OCI-LY3 (cell line): Measurements from ENCODE around the gene FAM180B.

ENCODE experiments used
- H2AFZ ChIP-seq: fragments of 200-600, 300-600 bp; shearing (Covaris generic); 2 replicates; pipeline ENCODE4 v1.6.0; 2014; ENCODE audit warnings: antibody characterized with exemption, low read depth, low read length
- H3K27ac ChIP-seq: fragments of 200-600, 300-600 bp; sonication (generic); 2 replicates; pipeline ENCODE4 v1.5.1; 2014; ENCODE audit warnings: mild to moderate bottlenecking, low read length, moderate library complexity, mixed read lengths
- H3K27me3 ChIP-seq: fragments of 200-600, 300-600 bp; sonication (generic); 2 replicates; pipeline ENCODE4 v1.6.1; 2014; ENCODE audit warnings: low read depth, low read length, mixed read lengths
- H3K36me3 ChIP-seq: fragments of 200-600, 300-600 bp; sonication (generic); replicated peaks from 2 replicates; pipeline ENCODE3; 2014; ENCODE audit warnings: low read depth, low read length, mixed read lengths
- H3K4me1 ChIP-seq: fragments of 300-600, 200-600 bp; sonication (generic); 2 replicates; pipeline ENCODE4 v1.6.1; 2014; ENCODE audit warnings: low read length, mixed read lengths
- H3K4me2 ChIP-seq: fragments of 200-600, 300-600 bp; sonication (generic); 2 replicates; pipeline ENCODE4 v1.6.1; 2014; ENCODE audit warnings: low read length, mixed read lengths
- H3K4me3 ChIP-seq: fragments of 300-600, 200-600 bp; sonication (generic); 2 replicates; pipeline ENCODE4 v1.5.1; 2014; ENCODE audit warnings: antibody characterized with exemption, mild to moderate bottlenecking, low read length, moderate library complexity
- H3K79me2 ChIP-seq: fragments of 300-600, 200-600 bp; shearing (Covaris generic); 2 replicates; pipeline ENCODE4 v1.6.1; 2014; ENCODE audit warnings: mild to moderate bottlenecking, low read length, mixed read lengths
- H3K9ac ChIP-seq: fragments of 300-600, 200-600 bp; shearing (Covaris generic); 2 replicates; pipeline ENCODE4 v1.6.0; 2014; ENCODE audit warnings: mild to moderate bottlenecking, low read length, moderate library complexity
- H3K9me3 ChIP-seq: fragments of 200-600, 300-600 bp; shearing (Covaris generic); 2 replicates; pipeline ENCODE4 v1.6.1; 2014; ENCODE audit warnings: low read length, mixed read lengths; ENCODE audit not compliant: insufficient read depth
- H4K20me1 ChIP-seq: fragments of 200-600, 300-600 bp; sonication (generic); 2 replicates; pipeline ENCODE4 v1.6.1; 2016; ENCODE audit warnings: low read length, mixed read lengths; ENCODE audit not compliant: insufficient read depth
- CTCF ChIP-seq: fragments of 200-600, 300-600 bp; sonication (generic); IDR thresholded peaks from 2 replicates; pipeline ENCODE4 v1.5.1; 2014; ENCODE audit warnings: antibody characterized with exemption, low read length, low read depth
- EZH2phosphoT487 ChIP-seq: fragments of 200-600 bp; shearing (Covaris generic); IDR thresholded peaks from 2 replicates; pipeline ENCODE4 v1.6.1; 2018; ENCODE audit warnings: antibody characterized with exemption, mixed run types, low read depth

The FAM180B gene

GRCh38 chr11:47577460-47578041, 8.9 kb upstream of the FAM180B start:
- peak overlapping the region; percentile 90 for H3K4me3 ChIP-seq
- H3K4me2 ChIP-seq = peak overlapping the region; percentile 80
- H3K9me3 ChIP-seq = no peaks in the 10 kb centered on the region
- peaks cover 51% of the 10 kb centered on the region for H3K36me3 ChIP-seq
- no peaks in the 10 kb centered on the region for H4K20me1 ChIP-seq
- H3K79me2 ChIP-seq = peaks cover 63% of the 10 kb centered on the region
- H3K4me1 ChIP-seq = peaks cover 16% of the 10 kb centered on the region
- H3K27me3 ChIP-seq = no peaks in the 10 kb centered on the region
- H2AFZ ChIP-seq = no peak overlapping the region
- H3K27ac ChIP-seq = no peak overlapping the region
- peak overlapping the region; percentile 87; the same call in 1 of the 2 replicates for H3K9ac ChIP-seq
- TF ChIP-seq EZH2phosphoT487 = no peak
- TF ChIP-seq CTCF = no peak

DNA sequence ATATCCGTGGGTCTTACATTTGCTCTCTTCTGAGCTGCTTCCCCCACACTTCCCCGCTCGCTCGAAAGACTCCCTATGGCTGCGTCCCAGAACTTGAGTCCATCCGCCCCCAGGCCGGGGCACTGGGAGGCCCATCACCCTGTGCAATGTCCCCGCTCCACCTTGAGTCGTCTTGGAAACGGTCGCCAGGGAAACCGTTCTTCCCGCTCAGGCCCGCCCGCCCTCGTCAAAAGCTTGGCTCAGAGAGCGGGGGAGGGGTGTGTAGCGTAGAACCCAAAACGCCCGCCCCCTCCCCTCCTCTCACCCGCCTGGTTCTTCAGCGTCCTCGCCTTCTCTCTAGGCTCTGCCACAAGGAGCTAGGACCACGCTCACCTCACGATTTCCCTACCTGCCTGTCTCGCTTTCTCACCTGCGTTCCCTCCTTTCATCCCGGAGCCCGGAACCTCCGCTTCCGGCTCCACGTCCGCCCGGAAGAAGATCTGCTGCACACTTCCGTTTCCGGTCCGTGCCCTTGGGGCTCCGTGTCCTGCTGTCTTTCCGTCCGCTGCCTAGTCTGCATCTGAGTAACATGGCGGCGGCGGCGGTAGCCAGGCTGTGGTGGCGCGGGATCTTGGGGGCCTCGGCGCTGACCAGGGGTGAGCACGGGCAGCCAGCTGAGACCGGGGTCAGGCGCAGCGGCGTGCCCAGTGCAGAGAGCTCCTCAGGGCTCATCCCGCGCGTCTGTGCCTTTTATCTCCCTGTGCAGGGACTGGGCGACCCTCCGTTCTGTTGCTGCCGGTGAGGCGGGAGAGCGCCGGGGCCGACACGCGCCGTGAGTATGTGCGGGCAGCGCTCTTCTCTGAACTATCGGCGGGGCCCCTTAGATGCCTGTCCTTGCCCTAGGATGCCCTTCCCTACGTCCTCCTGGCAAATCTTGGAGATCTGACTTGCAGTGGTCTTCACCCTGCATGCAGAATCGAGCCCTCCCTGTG, 7.7 kb upstream of the FAM180B start, which contains the start of the genes KBTBD4 and NDUFS3:
KBTBD4 (minus strand) TSS at position 447 of the 971 bp plus-strand sequence; CDS start at position 428, 19 bp downstream.
NDUFS3 (plus strand) TSS at position 551 of the 971 bp plus-strand sequence; CDS start at position 569, 18 bp downstream.
- no peak for TF ChIP-seq CTCF
- no peak for TF ChIP-seq EZH2phosphoT487
- H3K79me2 ChIP-seq = peaks cover 50% of the 10 kb centered on the region
- peak within 1 kb of the TSS; percentile 56 for H3K27ac ChIP-seq
- no peaks in the 10 kb centered on the region for H3K27me3 ChIP-seq
- H2AFZ ChIP-seq = no peak within 1 kb of the TSS; the same call in none of the 2 replicates
- H3K9ac ChIP-seq = peak within 1 kb of the TSS; percentile 87
- peak within 1 kb of the TSS; percentile 95 for H3K4me2 ChIP-seq
- H3K36me3 ChIP-seq = peaks cover 46% of the 10 kb centered on the region
- H4K20me1 ChIP-seq = no peaks in the 10 kb centered on the region
- peaks cover 16% of the 10 kb centered on the region for H3K4me1 ChIP-seq
- peak within 1 kb of the TSS; percentile 90 for H3K4me3 ChIP-seq
- no peaks in the 10 kb centered on the region for H3K9me3 ChIP-seq

- no peak overlapping the region for H3K4me3 ChIP-seq
- peaks cover 37% of the 10 kb centered on the region for H3K36me3 ChIP-seq
- H3K4me2 ChIP-seq = no peak overlapping the region
- no peak overlapping the region for H2AFZ ChIP-seq
- TF ChIP-seq EZH2phosphoT487 (no peak), CTCF (no peak)
- H3K4me1 ChIP-seq = peaks cover 9% of the 10 kb centered on the region
- no peaks in the 10 kb centered on the region for H4K20me1 ChIP-seq
- peaks cover 21% of the 10 kb centered on the region for H3K79me2 ChIP-seq
- no peaks in the 10 kb centered on the region for H3K9me3 ChIP-seq
- no peak overlapping the region for H3K9ac ChIP-seq
- no peaks in the 10 kb centered on the region for H3K27me3 ChIP-seq
- no peak overlapping the region for H3K27ac ChIP-seq
Measured at GRCh38 chr11:47583844-47584243, 2.6 kb upstream of the FAM180B start.
